Measurements from ENCODE around the gene HIGD2A.

The HIGD2A gene

GRCh38 chr5:176369934-176370711 is 18.4 kb upstream of the HIGD2A start:
- DNase-seq (ENCODE audit: low read depth), result no peak

- DNase-seq (ENCODE audit: low read depth), result no peak
Measured at GRCh38 chr5:176371621-176372539, 16.7 kb upstream of the HIGD2A start.

- no peak for DNase-seq (ENCODE audit: low read depth)
Measured at GRCh38 chr5:176373100-176373818, 15.3 kb upstream of the HIGD2A start.

GRCh38 chr5:176379881-176380280 is 8.7 kb upstream of the HIGD2A start:
- no peak for DNase-seq (ENCODE audit: low read depth)

GRCh38 chr5:176381423-176381822 is 7.1 kb upstream of the HIGD2A start:
- no peak for DNase-seq (ENCODE audit: low read depth)

- no peak for DNase-seq (ENCODE audit: low read depth)
Measured at GRCh38 chr5:176381979-176382378, 6.6 kb upstream of the HIGD2A start.

GRCh38 chr5:176382721-176383120 is 5.8 kb upstream of the HIGD2A start:
- DNase-seq (ENCODE audit: low read depth), result no peak

GRCh38 chr5:176383248-176383905 is 5.2 kb upstream of the HIGD2A start:
- no peak for DNase-seq (ENCODE audit: low read depth)

- DNase-seq (ENCODE audit: low read depth), result no peak
Measured at GRCh38 chr5:176383961-176384360, 4.6 kb upstream of the HIGD2A start.

- DNase-seq (ENCODE audit: low read depth), result no peak
Measured at GRCh38 chr5:176384366-176384930, 4.1 kb upstream of the HIGD2A start.

- no peak for DNase-seq (ENCODE audit: low read depth)
Measured at GRCh38 chr5:176384991-176385390, 3.6 kb upstream of the HIGD2A start.

GRCh38 chr5:176386491-176386890 is 2.1 kb upstream of the HIGD2A start:
- no peak for DNase-seq (ENCODE audit: low read depth)

- no peak for DNase-seq (ENCODE audit: low read depth)
Measured at GRCh38 chr5:176387384-176387925, 1.1 kb upstream of the HIGD2A start.

- DNase-seq (ENCODE audit: low read depth), result no peak
Measured at GRCh38 chr5:176388003-176388443, 528 bp upstream of the HIGD2A start.

- DNase-seq (ENCODE audit: low read depth), result no peak
Measured at GRCh38 chr5:176389135-176390123, 878 bp downstream of the HIGD2A start.

GRCh38 chr5:176391479-176391878 is 2.9 kb downstream of the HIGD2A start:
- no peak for DNase-seq (ENCODE audit: low read depth)

GRCh38 chr5:176391999-176392398 is 3.4 kb downstream of the HIGD2A start:
- no peak for DNase-seq (ENCODE audit: low read depth)

- DNase-seq (ENCODE audit: low read depth), result no peak
Measured at GRCh38 chr5:176392526-176392925, 4.0 kb downstream of the HIGD2A start.

GRCh38 chr5:176394096-176394495 is 5.5 kb downstream of the HIGD2A start:
- no peak for DNase-seq (ENCODE audit: low read depth)
